ENCODE data around the gene DSN1. TPM values are rescaled to one million over a fixed set of nuclear protein-coding genes. Genes with fewer than 3 reads are reported as not detected.

The DSN1 gene
- total RNA-seq, 1 experiment from 2014 or later, result 42.5 TPM

GRCh38 chr20:36736451-36737182 is 36.9 kb downstream of the DSN1 start:
- no peak overlapping the region for H3K4me3 Mint-ChIP-seq (ENCODE audit: low read depth, unreplicated experiment)
- H3K36me3 Mint-ChIP-seq (ENCODE audit: insufficient read depth, unreplicated experiment), result no peaks in the 10 kb centered on the region
- no peak overlapping the region for H3K27ac Mint-ChIP-seq (ENCODE audit: unreplicated experiment)
- H3K9me3 Mint-ChIP-seq (ENCODE audit: low read depth, unreplicated experiment), result no peaks in the 10 kb centered on the region
- H3K4me1 Mint-ChIP-seq (ENCODE audit: low read depth, unreplicated experiment), result peaks cover 9% of the 10 kb centered on the region
- H3K27me3 Mint-ChIP-seq (ENCODE audit: unreplicated experiment), result no peaks in the 10 kb centered on the region
- TF ChIP-seq CTCF (IDR thresholded peaks at IDR 0.05; ENCODE audit: unreplicated experiment), result no peak
- CTCF ChIA-PET, result interaction anchor here (0.6 to 1.3 kb wide), 5 partner anchors 7 to 1485 kb away, joined by 3 to 5 read pairs (median 3); partner anchors contain the start of gene DSN1
- BruUV-seq (replicated peaks), result no TSS peak
- DNase-seq, result no peak
- intact Hi-C loops (cut with micrococcal nuclease; ENCODE audit: unreplicated experiment), result no loop called here

- H3K27me3 Mint-ChIP-seq (ENCODE audit: unreplicated experiment), result no peaks in the 10 kb centered on the region
- no peak overlapping the region for H3K4me3 Mint-ChIP-seq (ENCODE audit: low read depth, unreplicated experiment)
- H3K4me1 Mint-ChIP-seq (ENCODE audit: low read depth, unreplicated experiment), result peaks cover 9% of the 10 kb centered on the region
- no TSS peak for BruUV-seq (replicated peaks)
- CTCF ChIA-PET, result interaction anchor here (0.6 kb wide), 1 partner anchor 302 kb away, joined by 4 read pairs; no protein-coding TSS in a partner anchor
- no peak for TF ChIP-seq CTCF (IDR thresholded peaks at IDR 0.05; ENCODE audit: unreplicated experiment)
- no peaks in the 10 kb centered on the region for H3K36me3 Mint-ChIP-seq (ENCODE audit: insufficient read depth, unreplicated experiment)
- DNase-seq, result no peak
- intact Hi-C loops (cut with micrococcal nuclease; ENCODE audit: unreplicated experiment), result no loop called here
- H3K9me3 Mint-ChIP-seq (ENCODE audit: low read depth, unreplicated experiment), result no peaks in the 10 kb centered on the region
- H3K27ac Mint-ChIP-seq (ENCODE audit: unreplicated experiment), result no peak overlapping the region
Measured at GRCh38 chr20:36732456-36732855, 41.1 kb downstream of the DSN1 start.

- H3K27me3 Mint-ChIP-seq (ENCODE audit: unreplicated experiment), result no peaks in the 10 kb centered on the region
- H3K4me3 Mint-ChIP-seq (ENCODE audit: low read depth, unreplicated experiment), result no peak overlapping the region
- CTCF ChIA-PET, result interaction anchor here (0.6 to 1.5 kb wide), 8 partner anchors 8 to 223 kb away, joined by 3 to 11 read pairs (median 4); partner anchors contain the start of gene RAB5IF
- no peak overlapping the region for H3K27ac Mint-ChIP-seq (ENCODE audit: unreplicated experiment)
- intact Hi-C loops (cut with micrococcal nuclease; ENCODE audit: unreplicated experiment), result no loop called here
- no TSS peak for BruUV-seq (replicated peaks)
- peaks cover 3% of the 10 kb centered on the region for H3K4me1 Mint-ChIP-seq (ENCODE audit: low read depth, unreplicated experiment)
- DNase-seq, result peak; percentile 21
- H3K9me3 Mint-ChIP-seq (ENCODE audit: low read depth, unreplicated experiment), result no peaks in the 10 kb centered on the region
- TF ChIP-seq CTCF (IDR thresholded peaks at IDR 0.05; ENCODE audit: unreplicated experiment), result peak; percentile 34
- H3K36me3 Mint-ChIP-seq (ENCODE audit: insufficient read depth, unreplicated experiment), result no peaks in the 10 kb centered on the region
Measured at GRCh38 chr20:36728986-36729385, 44.6 kb downstream of the DSN1 start.

- Mint-ChIP-seq H3K27me3 (ENCODE audit: unreplicated experiment) (no peaks in the 10 kb centered on the region), H3K4me3 (ENCODE audit: low read depth, unreplicated experiment) (no peak overlapping the region), H3K4me1 (ENCODE audit: low read depth, unreplicated experiment) (no peaks in the 10 kb centered on the region), H3K36me3 (ENCODE audit: insufficient read depth, unreplicated experiment) (no peaks in the 10 kb centered on the region), H3K9me3 (ENCODE audit: low read depth, unreplicated experiment) (no peaks in the 10 kb centered on the region), H3K27ac (ENCODE audit: unreplicated experiment) (no peak overlapping the region)
- CTCF ChIA-PET, result no interaction called here
- BruUV-seq (replicated peaks), result no TSS peak
- TF ChIP-seq CTCF (IDR thresholded peaks at IDR 0.05; ENCODE audit: unreplicated experiment), result no peak
- intact Hi-C loops (cut with micrococcal nuclease; ENCODE audit: unreplicated experiment), result no loop called here
- DNase-seq, result no peak
Measured at GRCh38 chr20:36726168-36726567, 47.4 kb downstream of the DSN1 start.

All from Calu3 (cell line).